GM19324 (cell line): ENCODE measurements around the gene PLCXD1.
"Not testable (repeated sequence)": the region's sequence is repeated elsewhere in the genome, so short reads cannot be mapped to it uniquely, and the experiment has no call there.

ENCODE experiments used
- ATAC-seq: cut with Tn5 transposase; IDR thresholded peaks from one replicate; pipeline ENCODE4 v1.9.1; 2021; ENCODE audit warnings: mild to moderate bottlenecking, moderate library complexity; ENCODE audit not compliant: unreplicated experiment, low FRiP score

The PLCXD1 gene

GRCh38 chrX:290476-291166, 9.4 kb downstream of the PLCXD1 start:
- ATAC-seq: no peak

DNA sequence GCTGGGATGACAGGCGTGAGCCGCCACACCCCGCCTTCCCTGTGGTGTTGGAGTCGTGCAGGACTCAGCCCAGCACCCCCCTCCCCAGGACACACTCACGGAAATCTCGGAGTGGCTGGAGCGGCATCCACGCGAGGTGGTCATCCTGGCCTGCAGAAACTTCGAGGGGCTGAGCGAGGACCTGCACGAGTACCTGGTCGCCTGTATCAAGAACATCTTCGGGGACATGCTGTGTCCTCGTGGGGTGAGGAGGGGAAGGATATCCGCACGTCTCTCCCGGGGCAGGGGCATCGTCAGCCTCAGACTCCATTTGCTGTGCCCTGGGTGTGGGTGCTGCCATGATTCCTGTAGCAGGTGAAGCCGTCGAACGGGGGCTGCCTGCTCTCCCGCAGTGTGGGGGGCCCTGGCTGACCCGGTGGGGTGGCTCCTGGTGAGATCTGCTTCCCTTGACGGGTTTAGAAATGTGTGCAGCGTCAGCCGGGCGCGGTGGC, 10.3 kb downstream of the PLCXD1 start:
- ATAC-seq: no peak

- ATAC-seq: no peak
These were observed 12.0 kb downstream of the PLCXD1 start for GRCh38 chrX:292900-293897.

DNA sequence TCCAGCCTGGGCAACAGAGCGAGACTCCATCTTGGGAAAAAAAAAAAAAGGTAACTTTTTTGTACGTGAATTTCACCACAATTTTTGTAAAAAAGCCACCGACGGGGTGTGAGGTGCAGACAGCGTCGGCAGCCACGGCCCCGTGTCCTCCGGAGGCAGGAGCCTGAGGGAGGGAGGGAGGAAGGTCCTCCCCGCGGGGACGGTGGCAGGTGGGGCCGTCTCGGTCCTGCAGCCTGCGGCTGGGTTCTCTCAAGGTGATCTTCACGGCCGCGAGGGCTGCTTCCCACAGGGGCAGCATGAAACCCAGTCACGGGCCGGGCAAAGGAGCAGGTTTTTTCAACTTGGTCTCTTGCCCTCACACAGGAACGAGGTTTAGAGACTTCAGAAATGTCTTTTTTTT, 14.0 kb downstream of the PLCXD1 start:
- no peak for ATAC-seq

DNA sequence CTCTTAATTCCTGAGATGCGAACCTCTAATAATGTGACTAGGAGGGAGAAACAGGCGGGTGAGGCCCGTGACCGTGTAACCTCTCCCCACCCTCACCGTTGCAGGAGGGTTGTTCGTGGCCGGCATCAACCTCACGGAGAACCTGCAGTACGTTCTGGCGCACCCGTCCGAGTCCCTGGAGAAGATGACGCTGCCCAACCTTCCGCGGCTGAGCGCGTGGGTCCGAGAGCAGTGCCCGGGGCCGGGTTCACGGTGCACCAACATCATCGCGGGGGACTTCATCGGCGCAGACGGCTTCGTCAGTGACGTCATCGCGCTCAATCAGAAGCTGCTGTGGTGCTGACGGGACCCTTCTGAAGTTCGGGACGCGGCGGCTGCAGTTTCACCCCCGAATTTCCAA, 17.8 kb downstream of the PLCXD1 start:
- no peak for ATAC-seq

- ATAC-seq: no peak
These were observed 19.2 kb downstream of the PLCXD1 start for GRCh38 chrX:300334-300733.

- no peak for ATAC-seq
These were observed 21.8 kb downstream of the PLCXD1 start for GRCh38 chrX:302975-303374.

DNA sequence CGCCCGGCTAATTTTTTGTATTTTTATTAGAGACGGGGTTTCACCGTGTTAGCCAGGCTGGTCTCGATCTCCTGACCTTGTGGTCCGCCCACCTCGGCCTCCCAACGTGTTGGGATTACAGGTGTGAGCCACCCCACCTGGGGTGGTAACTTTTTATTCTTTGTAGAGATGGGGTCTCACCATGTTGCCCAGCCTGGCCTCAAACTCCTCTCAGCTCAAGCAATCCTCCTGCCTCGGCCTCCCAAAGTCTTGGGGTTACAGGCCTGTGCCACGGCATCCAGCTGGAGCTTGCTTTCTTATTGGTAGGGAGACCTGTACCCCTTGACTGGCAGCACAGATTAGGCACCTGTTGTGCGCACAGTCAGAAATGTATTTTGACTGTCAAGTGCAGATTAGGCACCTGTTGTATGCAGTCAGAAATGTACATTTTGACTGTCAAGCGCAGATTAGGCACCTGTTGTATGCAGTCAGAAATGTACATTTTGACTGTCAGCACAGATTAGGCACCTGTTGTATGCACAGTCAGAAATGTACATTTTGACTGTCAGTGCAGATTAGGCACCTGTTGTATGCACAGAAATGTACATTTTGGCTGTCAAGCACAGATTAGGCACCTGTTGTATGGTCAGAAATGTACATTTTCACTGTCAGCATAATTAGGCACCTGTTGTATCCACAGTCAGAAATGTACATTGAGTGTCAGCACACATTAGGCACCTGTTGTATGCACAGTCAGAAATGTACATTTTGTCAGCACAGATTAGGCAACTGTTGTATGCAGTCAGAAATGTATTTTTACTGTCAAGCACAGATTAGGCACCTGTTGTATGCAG, 24.8 kb downstream of the PLCXD1 start:
- not testable (repeated sequence) for ATAC-seq

DNA sequence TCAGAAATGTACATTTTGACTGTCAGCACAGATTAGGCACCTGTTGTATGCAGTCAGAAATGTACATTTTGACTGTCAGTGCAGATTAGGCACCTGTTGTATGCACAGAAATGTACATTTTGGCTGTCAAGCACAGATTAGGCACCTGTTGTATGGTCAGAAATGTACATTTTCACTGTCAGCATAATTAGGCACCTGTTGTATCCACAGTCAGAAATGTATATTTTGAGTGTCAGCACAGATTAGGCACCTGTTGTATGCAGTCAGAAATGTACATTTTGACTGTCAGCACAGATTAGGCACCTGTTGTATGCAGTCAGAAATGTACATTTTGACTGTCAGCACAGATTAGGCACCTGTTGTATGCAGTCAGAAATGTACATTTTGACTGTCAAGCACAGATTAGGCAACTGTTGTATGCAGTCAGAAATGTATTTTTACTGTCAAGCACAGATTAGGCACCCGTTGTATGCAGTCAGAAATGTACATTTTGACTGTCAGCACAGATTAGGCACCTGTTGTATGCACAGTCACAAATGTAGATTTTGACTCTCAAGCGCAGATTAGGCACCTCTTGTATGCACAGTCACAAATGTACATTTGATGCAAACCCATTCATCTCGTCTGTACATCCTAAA, 25.6 kb downstream of the PLCXD1 start:
- ATAC-seq: not testable (repeated sequence)

GRCh38 chrX:307261-308111, 26.3 kb downstream of the PLCXD1 start:
- ATAC-seq: no peak

- ATAC-seq: no peak
These were observed 27.8 kb downstream of the PLCXD1 start for GRCh38 chrX:308821-309520.

DNA sequence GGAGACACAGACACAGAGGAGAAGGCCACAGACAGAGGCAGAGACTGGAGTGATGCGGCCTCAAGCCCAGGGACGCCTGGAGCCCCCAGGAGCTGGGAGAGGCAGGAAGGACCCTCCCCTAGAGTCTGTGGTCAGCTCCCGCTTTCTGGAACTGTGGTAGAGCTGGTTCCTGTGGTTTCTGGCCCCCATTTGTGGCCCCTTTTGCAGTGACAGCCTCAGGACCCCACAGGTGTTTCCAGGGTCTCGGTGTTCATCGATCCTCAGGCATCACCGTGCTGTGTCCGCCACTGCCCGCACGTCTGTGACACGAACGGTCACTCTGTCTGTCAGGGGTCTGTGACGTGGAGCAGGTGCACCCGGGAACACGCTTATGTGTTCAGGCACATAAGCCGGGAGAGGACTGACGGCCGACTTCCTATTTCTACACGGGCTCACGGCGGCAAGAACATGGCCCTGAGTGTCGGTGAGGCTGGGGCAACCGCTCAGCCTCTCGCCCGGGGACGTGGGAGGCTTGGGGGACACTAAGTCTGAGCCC, 29.5 kb downstream of the PLCXD1 start:
- no peak for ATAC-seq

DNA sequence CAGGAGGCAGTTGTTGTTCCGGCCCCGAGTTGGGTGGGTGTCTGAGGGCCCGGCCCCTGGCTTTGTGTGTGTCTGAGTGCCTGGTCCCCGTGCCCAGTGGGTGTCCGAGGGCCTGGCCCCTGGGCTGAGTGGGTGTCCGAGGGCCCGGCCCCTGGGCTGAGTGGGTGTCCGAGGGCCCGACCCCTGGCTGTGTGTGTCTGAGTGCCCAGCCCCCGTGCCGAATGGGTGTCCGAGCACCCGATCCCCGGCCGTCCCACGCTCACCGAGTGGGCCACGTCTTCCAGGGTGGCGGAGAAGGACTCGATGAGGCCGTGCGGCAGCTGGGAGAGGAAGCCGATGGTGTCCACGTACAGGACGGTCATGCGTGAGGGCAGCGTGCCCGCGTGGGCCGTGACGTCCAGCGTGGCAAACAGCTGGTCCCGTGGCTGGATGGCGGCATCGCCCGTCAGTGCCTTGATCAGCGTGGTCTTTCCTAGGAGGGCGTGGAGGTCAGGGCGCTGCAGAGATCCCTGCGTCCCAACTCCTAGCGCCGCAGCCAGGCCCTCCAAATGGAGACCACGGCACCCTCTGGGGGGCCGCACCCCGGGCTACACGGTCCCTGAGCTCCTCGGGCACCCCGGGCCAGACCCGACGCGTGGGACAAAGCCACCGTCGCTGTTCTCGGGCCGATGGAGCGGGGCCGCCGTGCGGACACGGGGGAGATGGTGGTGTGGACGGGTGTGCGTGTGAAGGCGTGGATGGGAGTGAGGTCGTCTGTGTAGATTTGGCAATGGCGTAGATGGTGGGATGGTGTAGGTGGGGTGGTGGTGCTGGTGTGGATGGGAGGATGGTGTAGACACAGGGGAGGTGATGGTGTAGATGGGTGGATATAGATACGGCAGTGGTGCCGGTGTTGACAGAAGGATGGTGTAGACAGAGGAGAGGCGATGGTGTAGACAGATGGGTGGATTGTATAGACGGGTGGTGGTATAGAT, 30.3 kb downstream of the PLCXD1 start:
- ATAC-seq: no peak

DNA sequence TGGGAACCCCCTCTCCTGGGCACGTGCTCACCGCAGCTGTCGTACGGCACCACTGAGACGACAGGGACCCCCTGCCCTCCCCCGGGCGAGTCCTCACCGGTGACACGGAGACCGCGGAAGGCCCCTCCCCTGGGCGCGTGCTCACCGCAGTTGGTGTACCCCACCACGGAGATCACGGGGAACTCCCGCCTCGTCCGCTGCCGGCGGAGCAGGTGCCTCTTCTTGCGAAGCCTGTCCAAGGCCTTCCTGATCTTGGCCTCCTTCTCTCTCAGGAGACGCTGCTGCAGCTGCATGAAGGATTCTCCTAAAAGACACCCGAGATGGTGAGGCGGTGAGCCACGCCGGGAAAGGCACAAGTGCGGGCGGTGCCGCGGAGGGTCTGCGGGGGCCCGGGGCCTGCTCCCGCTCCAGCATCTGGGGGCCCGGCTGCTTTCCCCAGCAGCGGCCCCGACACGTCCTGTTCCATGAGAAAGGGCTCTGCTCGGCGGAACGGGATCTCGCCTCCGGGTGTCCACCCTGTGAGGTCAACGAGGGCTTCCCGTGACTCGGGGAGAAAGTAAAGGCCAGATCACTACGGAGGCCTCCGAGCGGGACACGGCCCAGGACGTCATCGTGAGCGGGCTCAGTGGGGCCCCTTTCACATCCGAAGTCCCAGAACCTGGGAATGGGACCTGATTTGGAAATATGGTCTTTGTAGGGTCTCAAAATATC, 31.6 kb downstream of the PLCXD1 start:
- no peak for ATAC-seq

DNA sequence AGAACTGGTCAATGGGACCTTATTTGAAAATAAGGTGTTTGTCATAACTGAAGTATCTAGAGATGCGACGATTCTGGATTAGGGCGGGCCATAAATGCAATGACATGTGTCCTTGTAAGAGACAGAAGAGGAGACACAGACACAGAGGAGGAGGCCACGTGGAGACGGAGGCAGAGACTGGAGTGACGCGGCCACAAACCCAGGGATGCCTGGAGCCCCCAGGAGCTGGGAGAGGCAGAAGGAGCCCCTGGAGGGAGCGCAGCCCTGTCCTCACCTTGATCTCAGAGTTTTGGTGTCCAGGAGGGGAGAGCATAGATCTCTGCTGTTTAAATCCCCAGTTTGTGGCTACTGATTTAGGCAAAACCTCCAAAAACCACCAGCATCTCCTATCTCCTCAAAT, 32.4 kb downstream of the PLCXD1 start:
- ATAC-seq: no peak

DNA sequence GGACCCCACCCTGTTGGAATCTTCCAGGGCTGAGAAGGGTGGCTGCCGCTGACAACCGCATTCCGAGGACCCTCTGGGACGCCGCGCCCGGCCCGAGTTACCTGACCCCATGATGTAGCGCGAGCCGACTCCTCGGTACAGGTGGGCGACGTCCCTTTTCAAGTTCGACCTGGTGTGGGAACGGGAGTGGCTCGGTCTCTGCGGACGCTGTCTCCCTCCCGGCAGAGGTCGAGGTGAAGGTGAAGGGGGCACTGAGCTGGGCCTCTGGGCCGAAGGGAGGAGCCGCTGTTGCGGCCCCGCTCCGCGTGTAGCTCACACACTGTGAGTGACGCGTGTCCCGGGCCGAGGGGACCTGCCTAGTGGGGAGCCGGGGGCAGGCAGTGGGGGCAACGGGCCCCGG, 32.9 kb downstream of the PLCXD1 start:
- ATAC-seq: no peak
